Astrocyte of the spinal cord (primary cell): ENCODE measurements around the gene WNK2.
"Not testable (repeated sequence)": the region's sequence is repeated elsewhere in the genome, so short reads cannot be mapped to it uniquely, and the experiment has no call there.

ENCODE experiments used
- DNase-seq: peaks from one replicate; pipeline ENCODE4 v3.0.0; 2011; ENCODE audit warnings: low read depth, low spot score
- H3K4me3 ChIP-seq: 2 replicates; pipeline ENCODE4 v1.5.1; 2011; ENCODE audit warnings: low read depth, mild to moderate bottlenecking, low read length, moderate library complexity
- CTCF ChIP-seq: IDR thresholded peaks from 2 replicates; pipeline ENCODE4 v1.5.1; 2012; ENCODE audit warnings: low read depth, mild to moderate bottlenecking, low read length, inconsistent platforms
- in situ Hi-C: cut with HindIII; loops from 2 replicates; pipeline ENCODE4 v1.10.0; 2017; ENCODE audit warnings: low sequenced_read_pairs

The WNK2 gene

GRCh38 chr9:93141771-93142483 lies 42.0 kb upstream of the WNK2 start:
- in situ Hi-C loops, result no loop called here
- TF ChIP-seq CTCF, result no peak
- DNase-seq, result no peak
- no peak overlapping the region for H3K4me3 ChIP-seq

DNA sequence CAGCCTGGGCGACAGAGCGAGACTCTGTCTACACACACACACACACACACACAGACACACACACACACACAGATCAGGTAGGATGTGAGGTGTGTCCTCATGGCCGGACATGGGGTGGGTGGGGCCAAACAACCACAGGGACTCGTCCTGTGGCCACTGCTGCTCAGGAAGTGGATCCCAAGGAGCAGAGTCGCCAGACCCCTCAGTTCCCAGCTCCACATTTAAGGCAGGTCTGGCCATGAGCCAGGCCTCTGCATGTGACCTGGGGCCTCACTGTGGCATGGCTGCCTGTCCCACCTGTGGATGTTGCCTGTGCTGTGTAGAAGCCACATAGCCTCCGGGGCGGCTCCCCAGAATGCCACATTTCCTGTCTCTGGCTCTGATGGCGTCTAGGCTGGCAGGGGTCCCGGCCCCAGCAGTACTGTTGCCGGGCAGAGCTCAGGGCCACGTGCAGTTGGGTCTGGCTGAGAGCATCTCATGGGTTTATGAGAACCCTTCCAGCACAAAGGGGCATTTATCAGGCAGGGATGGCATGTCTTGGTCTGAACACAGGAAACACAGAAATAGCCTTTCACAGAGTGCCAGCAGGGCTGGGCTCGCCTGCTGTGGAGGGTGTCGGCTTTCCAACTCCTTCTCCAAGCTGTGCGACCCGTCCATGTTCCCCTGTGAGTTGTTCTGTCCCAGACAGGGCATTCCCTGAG lies 40.0 kb upstream of the WNK2 start:
- H3K4me3 ChIP-seq, result no peak overlapping the region
- in situ Hi-C loops, result no loop called here

DNA sequence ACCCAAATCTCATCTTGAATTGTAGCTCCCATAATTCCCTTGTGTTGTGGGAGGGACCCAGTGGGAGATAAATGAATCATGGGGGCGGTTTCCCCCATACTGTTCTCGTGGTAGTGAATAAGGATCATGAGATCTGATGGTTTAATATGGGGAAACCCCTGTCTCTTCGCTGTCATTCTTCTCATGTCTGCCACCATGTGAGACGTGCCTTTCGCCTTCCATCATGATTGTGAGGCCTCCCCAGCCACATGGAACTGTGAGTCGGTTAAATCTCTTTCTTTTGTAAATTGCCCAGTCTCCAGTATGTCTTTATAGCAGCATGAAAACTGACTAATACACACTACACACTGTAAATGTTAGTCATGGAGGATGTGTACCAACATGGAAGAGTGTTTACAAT lies 37.2 kb upstream of the WNK2 start:
- DNase-seq, H3K4me3 ChIP-seq, in situ Hi-C loops: not testable (repeated sequence)

More for the DNA sequence above, 40.0 kb upstream of the WNK2 start:
- TF ChIP-seq CTCF, result no peak
- DNase-seq, result peak; percentile 20

DNA sequence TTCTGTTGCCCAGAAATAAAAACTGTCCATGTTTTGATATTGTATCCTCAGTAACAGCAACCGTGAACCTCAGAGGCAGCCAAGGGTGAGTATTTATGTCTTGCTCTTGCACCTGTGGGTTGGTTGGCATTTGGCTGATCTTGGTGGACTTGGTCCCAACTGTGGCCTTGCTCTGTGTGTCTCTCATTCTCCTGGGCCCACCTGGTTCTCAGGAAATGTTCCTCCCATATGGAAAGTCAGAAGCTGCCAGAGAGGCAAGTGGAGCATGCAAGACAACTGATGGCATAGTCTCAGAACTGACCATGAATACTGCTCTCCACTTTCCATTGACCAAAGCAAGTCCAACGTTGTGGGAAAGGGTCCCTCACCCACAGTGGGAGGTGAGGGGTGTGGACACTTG lies 36.3 kb upstream of the WNK2 start:
- DNase-seq, result no peak
- no peak overlapping the region for H3K4me3 ChIP-seq
- TF ChIP-seq CTCF, result no peak
- in situ Hi-C loops, result no loop called here

- H3K4me3 ChIP-seq, result no peak overlapping the region
- TF ChIP-seq CTCF, result no peak
- in situ Hi-C loops, result no loop called here
- no peak for DNase-seq
Measured at GRCh38 chr9:93148721-93149120, 35.2 kb upstream of the WNK2 start.

DNA sequence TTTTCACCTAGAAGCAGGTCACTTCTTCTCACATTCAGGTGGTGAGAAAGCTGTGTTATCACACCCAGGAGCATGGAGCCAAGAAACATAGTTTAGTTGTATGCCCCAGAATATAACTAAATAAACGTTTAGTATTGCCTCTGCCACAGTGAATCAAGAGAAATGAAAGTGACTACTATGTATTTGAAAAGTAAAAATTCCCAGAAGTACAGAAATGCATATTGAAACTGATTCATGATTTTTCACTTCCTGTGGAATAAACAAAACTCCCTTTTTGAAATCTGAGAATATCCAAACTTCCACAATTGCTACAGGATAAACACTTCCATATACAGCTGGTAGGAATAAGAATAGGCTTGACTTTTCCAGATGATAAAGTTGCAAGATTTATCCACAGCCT lies 34.6 kb upstream of the WNK2 start:
- no peak for TF ChIP-seq CTCF
- in situ Hi-C loops, result no loop called here
- H3K4me3 ChIP-seq, result no peak overlapping the region
- DNase-seq, result peak; percentile 10

DNA sequence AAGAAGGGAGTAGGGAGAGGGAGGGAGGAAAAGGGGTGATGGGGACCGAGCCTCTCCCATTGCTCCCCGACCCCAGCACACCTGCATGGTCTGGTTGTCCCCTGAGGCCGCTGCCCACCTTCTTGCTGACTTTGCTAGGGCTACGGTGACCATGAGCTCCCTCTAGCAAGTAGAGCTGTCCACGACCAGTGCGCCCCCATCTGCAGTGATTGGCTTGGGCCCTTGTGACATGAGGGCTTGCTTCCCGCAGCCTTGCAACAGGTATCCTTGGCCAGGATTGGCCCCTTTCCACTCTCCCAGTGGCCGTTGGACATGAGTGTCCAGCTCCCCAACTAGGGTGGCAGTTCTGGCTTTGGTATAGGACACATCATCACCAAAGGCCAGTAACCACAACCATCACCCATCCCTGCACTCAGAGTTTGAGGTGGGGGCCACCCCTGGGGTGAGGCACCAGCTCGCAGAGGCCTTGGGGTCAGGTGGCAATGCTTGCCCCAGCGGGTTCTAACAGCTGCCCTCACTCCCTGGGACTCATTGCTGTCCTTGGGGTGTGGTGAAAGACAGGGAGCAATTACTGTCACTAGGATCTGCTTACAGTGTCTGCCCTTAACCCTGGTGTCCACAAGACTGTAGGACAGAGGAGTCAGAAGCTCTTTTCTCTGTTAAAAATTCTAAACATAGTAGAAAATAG lies 32.7 kb upstream of the WNK2 start:
- no peak for DNase-seq
- H3K4me3 ChIP-seq, result no peak overlapping the region
- in situ Hi-C loops, result no loop called here
- no peak for TF ChIP-seq CTCF
